HEK293 (cell line): ENCODE data around the gene FAM151B.

ENCODE experiments used
- CTCF ChIA-PET: fragments of 350-600 bp; formaldehyde crosslinking; extraction: SDS; loops from one replicate; lab custom pipeline; 2021; ENCODE audit warnings: antibody characterized with exemption; lab: Yijun Ruan, JAX
- POLR2A ChIA-PET: fragments of 300-600 bp; formaldehyde crosslinking; extraction: SDS; loops from one replicate; lab custom pipeline; 2020; ENCODE audit warnings: antibody characterized with exemption, inconsistent platforms; lab: Yijun Ruan, JAX
- H3K27ac ChIP-seq: fragments of 200-500 bp; sonication (Bioruptor generic); 2 replicates; pipeline ENCODE4 v1.5.1; 2014; ENCODE audit warnings: low read depth, low read length, control low read depth, inconsistent platforms; ENCODE audit errors: extremely low read depth
- H3K36me3 ChIP-seq, 2 experiments: fragments of 200-500 bp in 1 of 2; sonication (Bioruptor generic) in 1 of 2; 1 replicate in 1 of 2; 2 replicates in 1 of 2; pipeline ENCODE4 v1.5.1; 2014 to 2017; ENCODE audit warnings: inconsistent platforms in 2 of 2, low read length in 2 of 2; ENCODE audit not compliant: control insufficient read depth in 2 of 2, insufficient read depth in 1 of 2
- H3K4me1 ChIP-seq: fragments of 200-500 bp; sonication (Bioruptor generic); 2 replicates; pipeline ENCODE4 v1.5.1; 2014; ENCODE audit warnings: mild to moderate bottlenecking, low read length, inconsistent platforms; ENCODE audit not compliant: control insufficient read depth, insufficient read depth
- H3K4me3 ChIP-seq: 2 replicates; pipeline ENCODE4 v1.5.1; 2011; ENCODE audit warnings: low read depth, mild to moderate bottlenecking, control low read depth, low read length, moderate library complexity
- H3K9me3 ChIP-seq: fragments of 200-500 bp; sonication (Bioruptor generic); 2 replicates; pipeline ENCODE4 v1.5.1; 2014; ENCODE audit warnings: low read depth, low read length, inconsistent platforms; ENCODE audit not compliant: control insufficient read depth, insufficient read depth
- EGR2 ChIP-seq: fragments of 450-650 bp; formaldehyde crosslinking; IDR thresholded peaks from 2 replicates; pipeline ENCODE4 v1.5.1; 2016; ENCODE audit warnings: low read depth, missing biosample characterization, missing genetic modification characterization
- HOXC10 ChIP-seq: sonication (generic); formaldehyde crosslinking; IDR thresholded peaks from 2 replicates; pipeline ENCODE4 v1.8.1; 2023; ENCODE audit warnings: mild to moderate bottlenecking, missing genetic modification reagents
- OSR2 ChIP-seq: fragments of 450-650 bp; formaldehyde crosslinking; IDR thresholded peaks from 2 replicates; pipeline ENCODE4 v1.5.1; 2016; ENCODE audit warnings: missing biosample characterization, missing genetic modification characterization
- OVOL3 ChIP-seq: fragments of 450-650 bp; formaldehyde crosslinking; IDR thresholded peaks from 2 replicates; pipeline ENCODE4 v1.5.1; 2016; ENCODE audit warnings: missing biosample characterization, missing genetic modification characterization
- PRDM4 ChIP-seq: fragments of 450-650 bp; formaldehyde crosslinking; IDR thresholded peaks from 2 replicates; pipeline ENCODE4 v1.5.1; 2017; ENCODE audit warnings: missing biosample characterization, missing genetic modification characterization
- RBAK ChIP-seq: fragments of 450-650 bp; formaldehyde crosslinking; IDR thresholded peaks from 2 replicates; pipeline ENCODE4 v1.5.1; 2016; ENCODE audit warnings: missing biosample characterization, missing genetic modification characterization
- SCRT1 ChIP-seq: fragments of 450-650 bp; formaldehyde crosslinking; IDR thresholded peaks from 2 replicates; pipeline ENCODE4 v1.5.1; 2016; ENCODE audit warnings: missing biosample characterization, missing genetic modification characterization, borderline replicate concordance
- TRIM28 ChIP-seq: IDR thresholded peaks from 2 replicates; pipeline ENCODE4 v1.6.1; 2011; ENCODE audit warnings: low read length, control low read depth, borderline replicate concordance
- YY2 ChIP-seq: fragments of 450-650 bp; formaldehyde crosslinking; IDR thresholded peaks from 2 replicates; pipeline ENCODE4 v1.5.1; 2016; ENCODE audit warnings: missing biosample characterization, missing genetic modification characterization
- ZBTB7A ChIP-seq: fragments of 450-650 bp; formaldehyde crosslinking; IDR thresholded peaks from 2 replicates; pipeline ENCODE4 v1.5.1; 2016; ENCODE audit warnings: low read depth, missing biosample characterization, missing genetic modification characterization
- ZNF132 ChIP-seq: fragments of 450-650 bp; formaldehyde crosslinking; IDR thresholded peaks from 2 replicates; pipeline ENCODE4 v1.5.1; 2017; ENCODE audit warnings: missing biosample characterization, missing genetic modification characterization, borderline replicate concordance
- ZNF157 ChIP-seq: fragments of 450-650 bp; formaldehyde crosslinking; IDR thresholded peaks from 2 replicates; pipeline ENCODE4 v1.5.1; 2016; ENCODE audit warnings: missing biosample characterization, missing genetic modification characterization
- ZNF202 ChIP-seq: fragments of 450-650 bp; formaldehyde crosslinking; IDR thresholded peaks from 2 replicates; pipeline ENCODE4 v1.5.1; 2016; ENCODE audit warnings: missing biosample characterization, missing genetic modification characterization, borderline replicate concordance
- ZNF211 ChIP-seq: fragments of 450-650 bp; formaldehyde crosslinking; IDR thresholded peaks from 2 replicates; pipeline ENCODE4 v1.5.1; 2016; ENCODE audit warnings: low read depth, missing biosample characterization, missing genetic modification characterization
- ZNF24 ChIP-seq: fragments of 450-650 bp; formaldehyde crosslinking; IDR thresholded peaks from 2 replicates; pipeline ENCODE4 v1.5.1; 2016; ENCODE audit warnings: missing biosample characterization, missing genetic modification characterization
- ZNF266 ChIP-seq: fragments of 450-650 bp; formaldehyde crosslinking; IDR thresholded peaks from 2 replicates; pipeline ENCODE4 v1.5.1; 2016; ENCODE audit warnings: missing biosample characterization, missing genetic modification characterization, low read depth
- ZNF280C ChIP-seq: fragments of 450-650 bp; formaldehyde crosslinking; IDR thresholded peaks from 2 replicates; pipeline ENCODE4 v1.5.1; 2016; ENCODE audit warnings: missing biosample characterization, missing genetic modification characterization
- ZNF311 ChIP-seq: fragments of 450-650 bp; formaldehyde crosslinking; IDR thresholded peaks from 2 replicates; pipeline ENCODE4 v1.5.1; 2017; ENCODE audit warnings: missing biosample characterization, missing genetic modification characterization, borderline replicate concordance
- ZNF391 ChIP-seq: fragments of 450-650 bp; formaldehyde crosslinking; IDR thresholded peaks from 2 replicates; pipeline ENCODE4 v1.5.1; 2016; ENCODE audit warnings: low read depth, missing biosample characterization, missing genetic modification characterization, borderline replicate concordance
- ZNF514 ChIP-seq: fragments of 450-650 bp; formaldehyde crosslinking; IDR thresholded peaks from 2 replicates; pipeline ENCODE4 v1.5.1; 2016; ENCODE audit warnings: missing biosample characterization, missing genetic modification characterization
- ZNF529 ChIP-seq: fragments of 450-650 bp; formaldehyde crosslinking; IDR thresholded peaks from 2 replicates; pipeline ENCODE4 v1.5.1; 2017; ENCODE audit warnings: missing genetic modification characterization, missing biosample characterization; ENCODE audit not compliant: insufficient replicate concordance
- ZNF585B ChIP-seq: fragments of 450-650 bp; formaldehyde crosslinking; IDR thresholded peaks from 2 replicates; pipeline ENCODE4 v1.5.1; 2016; ENCODE audit warnings: missing biosample characterization, missing genetic modification characterization
- ZNF768 ChIP-seq: fragments of 450-650 bp; formaldehyde crosslinking; IDR thresholded peaks from 2 replicates; pipeline ENCODE4 v1.5.1; 2018; ENCODE audit warnings: missing biosample characterization, mild to moderate bottlenecking, missing genetic modification characterization
- ZNF785 ChIP-seq: fragments of 450-650 bp; formaldehyde crosslinking; IDR thresholded peaks from 2 replicates; pipeline ENCODE4 v1.5.1; 2016; ENCODE audit warnings: missing biosample characterization, missing genetic modification characterization
- ZNF791 ChIP-seq: fragments of 450-650 bp; formaldehyde crosslinking; IDR thresholded peaks from 2 replicates; pipeline ENCODE4 v1.5.1; 2016; ENCODE audit warnings: missing biosample characterization, missing genetic modification characterization
- TF ChIP-seq, protein P1 (sequence below): fragments of 450-650 bp; formaldehyde crosslinking; IDR thresholded peaks from 2 replicates; pipeline ENCODE4 v1.5.1; 2016; ENCODE audit warnings: missing biosample characterization, missing genetic modification characterization
- TF ChIP-seq, protein P2 (sequence below): fragments of 450-650 bp; formaldehyde crosslinking; IDR thresholded peaks from 2 replicates; pipeline ENCODE4 v1.5.1; 2016; ENCODE audit warnings: missing biosample characterization, missing genetic modification characterization

Gene FAM151B

GRCh38 chr5:80487829-80488721, at the start of gene FAM151B:
Gene FAM151B, plus strand, starts transcription at chr5:80488100. Its CDS starts 24 bp downstream, at chr5:80488124.
- H3K4me3 ChIP-seq: peak within 1 kb of the TSS; percentile 46
- peaks cover 4% of the 10 kb centered on the region; the same call in 1 of the 2 replicates for H3K4me1 ChIP-seq
- peaks cover 8 to 20% of the 10 kb centered on the region in 2 experiments; a peak in 2 of 3 replicates for H3K36me3 ChIP-seq
- H3K27ac ChIP-seq: peak within 1 kb of the TSS; percentile 89
- CTCF ChIA-PET: interaction anchor here (0.5 to 1.3 kb wide), 4 partner anchors 178 to 236 kb away, joined by 3 read pairs; no protein-coding TSS in a partner anchor
- no peaks in the 10 kb centered on the region for H3K9me3 ChIP-seq
- POLR2A ChIA-PET: interaction anchor here (0.5 to 1.7 kb wide), 4 partner anchors 45 to 184 kb away, joined by 3 to 8 read pairs (median 4); partner anchors contain the start of genes DHFR and MSH3
- peak; percentile 37; the same call in 1 of the 2 replicates for TF ChIP-seq PRDM4 (tag by site-specific recombination)
- TF ChIP-seq EGR2: 0 out of 2 replicates have a peak, but pooled peaks have one; percentile 26
- TF ChIP-seq, protein P1, sequence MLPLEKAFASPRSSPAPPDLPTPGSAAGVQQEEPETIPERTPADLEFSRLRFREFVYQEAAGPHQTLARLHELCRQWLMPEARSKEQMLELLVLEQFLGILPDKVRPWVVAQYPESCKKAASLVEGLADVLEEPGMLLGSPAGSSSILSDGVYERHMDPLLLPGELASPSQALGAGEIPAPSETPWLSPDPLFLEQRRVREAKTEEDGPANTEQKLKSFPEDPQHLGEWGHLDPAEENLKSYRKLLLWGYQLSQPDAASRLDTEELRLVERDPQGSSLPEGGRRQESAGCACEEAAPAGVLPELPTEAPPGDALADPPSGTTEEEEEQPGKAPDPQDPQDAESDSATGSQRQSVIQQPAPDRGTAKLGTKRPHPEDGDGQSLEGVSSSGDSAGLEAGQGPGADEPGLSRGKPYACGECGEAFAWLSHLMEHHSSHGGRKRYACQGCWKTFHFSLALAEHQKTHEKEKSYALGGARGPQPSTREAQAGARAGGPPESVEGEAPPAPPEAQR (tag by site-specific recombination): no peak
- TF ChIP-seq ZNF266 (tag by site-specific recombination): no peak
- no peak for TF ChIP-seq HOXC10 (CRISPR knock-in tag)
- TF ChIP-seq OSR2 (tag by site-specific recombination): peak; percentile 57
- no peak for TF ChIP-seq ZNF202
- TF ChIP-seq ZNF785 (tag by site-specific recombination): no peak
- no peak for TF ChIP-seq YY2 (tag by site-specific recombination)
- TF ChIP-seq ZNF391 (tag by site-specific recombination): no peak
- TF ChIP-seq ZNF768 (tag by site-specific recombination): no peak
- TF ChIP-seq ZNF280C (tag by site-specific recombination): no peak
- no peak for TF ChIP-seq ZNF529
- no peak for TF ChIP-seq RBAK (tag by site-specific recombination)
- peak; percentile 84; the same call in 1 of the 2 replicates for TF ChIP-seq ZBTB7A (tag by site-specific recombination)
- no peak for TF ChIP-seq ZNF211 (tag by site-specific recombination)
- no peak for TF ChIP-seq OVOL3
- no peak for TF ChIP-seq SCRT1 (tag by site-specific recombination)
- TF ChIP-seq, protein P2, sequence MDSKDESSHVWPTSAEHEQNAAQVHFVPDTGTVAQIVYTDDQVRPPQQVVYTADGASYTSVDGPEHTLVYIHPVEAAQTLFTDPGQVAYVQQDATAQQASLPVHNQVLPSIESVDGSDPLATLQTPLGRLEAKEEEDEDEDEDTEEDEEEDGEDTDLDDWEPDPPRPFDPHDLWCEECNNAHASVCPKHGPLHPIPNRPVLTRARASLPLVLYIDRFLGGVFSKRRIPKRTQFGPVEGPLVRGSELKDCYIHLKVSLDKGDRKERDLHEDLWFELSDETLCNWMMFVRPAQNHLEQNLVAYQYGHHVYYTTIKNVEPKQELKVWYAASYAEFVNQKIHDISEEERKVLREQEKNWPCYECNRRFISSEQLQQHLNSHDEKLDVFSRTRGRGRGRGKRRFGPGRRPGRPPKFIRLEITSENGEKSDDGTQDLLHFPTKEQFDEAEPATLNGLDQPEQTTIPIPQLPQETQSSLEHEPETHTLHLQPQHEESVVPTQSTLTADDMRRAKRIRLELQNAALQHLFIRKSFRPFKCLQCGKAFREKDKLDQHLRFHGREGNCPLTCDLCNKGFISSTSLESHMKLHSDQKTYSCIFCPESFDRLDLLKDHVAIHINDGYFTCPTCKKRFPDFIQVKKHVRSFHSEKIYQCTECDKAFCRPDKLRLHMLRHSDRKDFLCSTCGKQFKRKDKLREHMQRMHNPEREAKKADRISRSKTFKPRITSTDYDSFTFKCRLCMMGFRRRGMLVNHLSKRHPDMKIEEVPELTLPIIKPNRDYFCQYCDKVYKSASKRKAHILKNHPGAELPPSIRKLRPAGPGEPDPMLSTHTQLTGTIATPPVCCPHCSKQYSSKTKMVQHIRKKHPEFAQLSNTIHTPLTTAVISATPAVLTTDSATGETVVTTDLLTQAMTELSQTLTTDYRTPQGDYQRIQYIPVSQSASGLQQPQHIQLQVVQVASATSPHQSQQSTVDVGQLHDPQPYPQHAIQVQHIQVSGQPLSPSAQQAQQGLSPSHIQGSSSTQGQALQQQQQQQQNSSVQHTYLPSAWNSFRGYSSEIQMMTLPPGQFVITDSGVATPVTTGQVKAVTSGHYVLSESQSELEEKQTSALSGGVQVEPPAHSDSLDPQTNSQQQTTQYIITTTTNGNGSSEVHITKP: peak; percentile 78
- no peak for TF ChIP-seq ZNF585B (tag by site-specific recombination)
- TF ChIP-seq TRIM28: peak; percentile 4; the same call in 1 of the 2 replicates
- no peak for TF ChIP-seq ZNF132
- TF ChIP-seq ZNF514 (tag by site-specific recombination): no peak
- TF ChIP-seq ZNF791 (tag by site-specific recombination): no peak
- peak; percentile 76; the same call in 1 of the 2 replicates for TF ChIP-seq ZNF24
- no peak for TF ChIP-seq ZNF157
- TF ChIP-seq ZNF311: no peak
